Activated CD4-positive, alpha-beta T cell treated with anti-CD3 and anti-CD28 coated beads for 4 hours (primary cell): ENCODE data around the gene TCHP.
A peak's percentile ranks its signal among the peaks of the same experiment; 100 is the strongest.
"Not testable (repeated sequence)": the region's sequence is repeated elsewhere in the genome, so short reads cannot be mapped to it uniquely, and the experiment has no call there.

Experiments
- DNase-seq, 2 donors: peaks; one replicate each; pipeline ENCODE4 v3.0.0-alpha.2; 2020

The TCHP gene

GRCh38 chr12:109899783-109900751, at the start of gene TCHP:
Gene TCHP, plus strand, starts transcription at chr12:109900274. Its CDS starts 2,753 bp downstream, at chr12:109903027.
- DNase-seq: peak; percentile 68 to 69

- DNase-seq: not testable (repeated sequence)
Measured at GRCh38 chr12:109850518-109850917, 49.6 kb upstream of the TCHP start.

GRCh38 chr12:109855377-109855776, 44.7 kb upstream of the TCHP start:
- DNase-seq: no peak

- DNase-seq: no peak
Measured at GRCh38 chr12:109857715-109858114, 42.4 kb upstream of the TCHP start.

- no peak for DNase-seq
Measured at GRCh38 chr12:109858764-109859163, 41.3 kb upstream of the TCHP start.

- DNase-seq: no peak
Measured at GRCh38 chr12:109860977-109861376, 39.1 kb upstream of the TCHP start.

- no peak for DNase-seq
Measured at GRCh38 chr12:109861689-109862314, 38.3 kb upstream of the TCHP start.

GRCh38 chr12:109862491-109862890, 37.6 kb upstream of the TCHP start:
- DNase-seq: not testable (repeated sequence)

- no peak for DNase-seq
Measured at GRCh38 chr12:109863847-109864712, 36.0 kb upstream of the TCHP start.

GRCh38 chr12:109864916-109865315, 35.2 kb upstream of the TCHP start:
- DNase-seq: no peak

GRCh38 chr12:109868182-109869051, 31.7 kb upstream of the TCHP start:
- no peak for DNase-seq

GRCh38 chr12:109870648-109871047, 29.4 kb upstream of the TCHP start:
- DNase-seq: no peak

- no peak for DNase-seq
Measured at GRCh38 chr12:109871668-109872314, 28.3 kb upstream of the TCHP start.

- DNase-seq: no peak
Measured at GRCh38 chr12:109873653-109874052, 26.4 kb upstream of the TCHP start.

- DNase-seq: no peak
Measured at GRCh38 chr12:109875572-109876131, 24.4 kb upstream of the TCHP start.

- no peak for DNase-seq
Measured at GRCh38 chr12:109876406-109876805, 23.7 kb upstream of the TCHP start.

GRCh38 chr12:109877504-109878246, 22.4 kb upstream of the TCHP start:
- DNase-seq: no peak

- DNase-seq: no peak
Measured at GRCh38 chr12:109878247-109878625, 21.8 kb upstream of the TCHP start.

GRCh38 chr12:109878749-109879148, 21.3 kb upstream of the TCHP start:
- no peak for DNase-seq

GRCh38 chr12:109879351-109880042, 20.6 kb upstream of the TCHP start:
- DNase-seq: peak in 1 of 2 donors; percentile 11
